Osteocyte (in vitro differentiated cells): ENCODE data around the gene PRR23C. TPM values are rescaled to one million over a fixed set of nuclear protein-coding genes. Genes with fewer than 3 reads are reported as not detected.

Experiments
- DNase-seq: peaks from one replicate; pipeline ENCODE4 v3.0.0; 2021; ENCODE audit warnings: mixed read lengths; ENCODE audit not compliant: unreplicated experiment; ENCODE audit errors: extremely low spot score
- H3K27ac Mint-ChIP-seq: one replicate; pipeline ENCODE4 v1.8.0; 2021; ENCODE audit warnings: mild to moderate bottlenecking, mixed read lengths; ENCODE audit not compliant: unreplicated experiment
- H3K27me3 Mint-ChIP-seq: one replicate; pipeline ENCODE4 v1.8.0; 2021; ENCODE audit warnings: mixed read lengths; ENCODE audit not compliant: unreplicated experiment
- H3K36me3 Mint-ChIP-seq: one replicate; pipeline ENCODE4 v1.8.0; 2021; ENCODE audit warnings: mixed read lengths; ENCODE audit not compliant: unreplicated experiment
- H3K4me1 Mint-ChIP-seq: one replicate; pipeline ENCODE4 v1.8.0; 2021; ENCODE audit warnings: mixed read lengths; ENCODE audit not compliant: unreplicated experiment
- H3K4me3 Mint-ChIP-seq: one replicate; pipeline ENCODE4 v1.8.0; 2021; ENCODE audit warnings: mild to moderate bottlenecking, moderate library complexity, mixed read lengths; ENCODE audit not compliant: unreplicated experiment
- H3K9me3 Mint-ChIP-seq: one replicate; pipeline ENCODE4 v1.8.0; 2021; ENCODE audit warnings: mixed read lengths; ENCODE audit not compliant: unreplicated experiment
- CTCF ChIP-seq: fragments of 200-600 bp; sonication (generic); IDR thresholded peaks from 2 replicates; pipeline ENCODE4 v1.5.0; 2021; ENCODE audit warnings: antibody characterized with exemption, mild to moderate bottlenecking, moderate library complexity
- total RNA-seq: library from RNA; stranded (reverse); gene quantifications from 2 replicates; pipeline ENCODE4 v1.2.1, GENCODE V29; 2021

The PRR23C gene
- total RNA-seq, 1 donor from 2014 or later = not detected

- H3K27ac Mint-ChIP-seq = no peak overlapping the region
- H3K4me1 Mint-ChIP-seq = no peaks in the 10 kb centered on the region
- peaks cover 2% of the 10 kb centered on the region for H3K27me3 Mint-ChIP-seq
- DNase-seq = no peak
- no peak for TF ChIP-seq CTCF
- H3K4me3 Mint-ChIP-seq = no peak overlapping the region
- H3K36me3 Mint-ChIP-seq = no peaks in the 10 kb centered on the region
- H3K9me3 Mint-ChIP-seq = peaks cover 17% of the 10 kb centered on the region
Observed at GRCh38 chr3:139074565-139075115, 29.9 kb upstream of the PRR23C start.

- Mint-ChIP-seq H3K36me3 (no peaks in the 10 kb centered on the region), H3K9me3 (no peaks in the 10 kb centered on the region), H3K4me1 (no peaks in the 10 kb centered on the region), H3K27me3 (peaks cover 8% of the 10 kb centered on the region), H3K27ac (no peak overlapping the region), H3K4me3 (no peak overlapping the region)
- no peak for TF ChIP-seq CTCF
- no peak for DNase-seq
Observed at GRCh38 chr3:139062918-139063317, 18.2 kb upstream of the PRR23C start.

GRCh38 chr3:139052802-139053600, 8.3 kb upstream of the PRR23C start:
- no peaks in the 10 kb centered on the region for H3K4me1 Mint-ChIP-seq
- no peak for DNase-seq
- H3K4me3 Mint-ChIP-seq = no peak overlapping the region
- TF ChIP-seq CTCF = no peak
- no peaks in the 10 kb centered on the region for H3K36me3 Mint-ChIP-seq
- no peak overlapping the region for H3K27ac Mint-ChIP-seq
- H3K9me3 Mint-ChIP-seq = peaks cover 36% of the 10 kb centered on the region
- no peaks in the 10 kb centered on the region for H3K27me3 Mint-ChIP-seq

GRCh38 chr3:139043554-139044365, 932 bp downstream of the PRR23C start:
- no peak overlapping the region for H3K4me3 Mint-ChIP-seq
- TF ChIP-seq CTCF = no peak
- DNase-seq = no peak

GRCh38 chr3:139037478-139037877, 7.2 kb downstream of the PRR23C start:
- no peak for TF ChIP-seq CTCF

More at GRCh38 chr3:139043554-139044365, 932 bp downstream of the PRR23C start:
- Mint-ChIP-seq H3K36me3 (no peaks in the 10 kb centered on the region), H3K4me1 (no peaks in the 10 kb centered on the region), H3K27ac (no peak overlapping the region), H3K27me3 (no peaks in the 10 kb centered on the region), H3K9me3 (peaks cover 16% of the 10 kb centered on the region)

More at GRCh38 chr3:139037478-139037877, 7.2 kb downstream of the PRR23C start:
- Mint-ChIP-seq H3K4me1 (no peaks in the 10 kb centered on the region), H3K27ac (no peak overlapping the region), H3K9me3 (no peaks in the 10 kb centered on the region), H3K4me3 (no peak overlapping the region), H3K36me3 (no peaks in the 10 kb centered on the region), H3K27me3 (no peaks in the 10 kb centered on the region)
- no peak for DNase-seq
